Thoracic aorta (tissue), 2 donors: ENCODE results near the gene VTCN1. TPM values are rescaled to one million over a fixed set of nuclear protein-coding genes. Genes with fewer than 3 reads are reported as not detected.

Experiments used
- ATAC-seq: fragments of 150-250 bp; one replicate; pipeline ENCODE4 v1.8.0; 2017; ENCODE audit warnings: low read depth; ENCODE audit not compliant: insufficient number of reproducible peaks, low FRiP score
- DNase-seq: peaks from one replicate; pipeline ENCODE4 v3.0.0-alpha.2; 2020; ENCODE audit warnings: low spot score
- H3K27ac ChIP-seq, 2 donors: fragments of 200-600 bp; sonication (generic); 1 replicate in 1 of 2; 2 replicates in 1 of 2; pipeline ENCODE4 v1.5.1; 2016; ENCODE audit warnings: mild to moderate bottlenecking in 2 of 2, moderate library complexity in 2 of 2
- H3K27me3 ChIP-seq: fragments of 200-600 bp; sonication (generic); replicated peaks from 2 replicates; pipeline ENCODE4 v1.6.0; 2016; ENCODE audit warnings: mild to moderate bottlenecking; ENCODE audit not compliant: insufficient read depth
- H3K36me3 ChIP-seq: fragments of 200-600 bp; sonication (generic); one replicate; pipeline ENCODE4 v1.5.1; 2016
- H3K4me1 ChIP-seq, 2 donors: fragments of 200-600 bp; sonication (generic); 1 replicate in 1 of 2; 2 replicates in 1 of 2; pipeline versions ENCODE4 v1.5.1 to v1.6.0; 2016; ENCODE audit warnings: low read depth in 2 of 2, mild to moderate bottlenecking in 1 of 2; ENCODE audit not compliant: control insufficient read depth in 1 of 2
- H3K4me3 ChIP-seq: fragments of 200-600 bp; sonication (generic); 2 replicates; pipeline ENCODE4 v1.5.1; 2016; ENCODE audit warnings: mild to moderate bottlenecking
- H3K9me3 ChIP-seq: fragments of 200-600 bp; sonication (generic); 2 replicates; pipeline ENCODE4 v1.5.1; 2016
- CTCF ChIP-seq: fragments of 200-600 bp; sonication (generic); IDR thresholded peaks from one replicate; pipeline ENCODE4 v1.5.1; 2019; ENCODE audit warnings: antibody characterized with exemption
- total RNA-seq, 2 donors: library from RNA; depleted of rRNA; stranded (reverse); fragments of >200 nt; gene quantifications; one replicate each; pipeline versions ENCODE4 v1.1.0 to v1.2.3, GENCODE V29; 2016

The VTCN1 gene
- total RNA-seq, 2 donors from 2014 or later: not detected

- no peak overlapping the region for H3K4me3 ChIP-seq
- H3K4me1 ChIP-seq: no peaks in the 10 kb centered on the region
- no peak for ATAC-seq
- TF ChIP-seq CTCF: no peak
- H3K9me3 ChIP-seq: no peaks in the 10 kb centered on the region
- H3K27ac ChIP-seq: no peak overlapping the region
- no peaks in the 10 kb centered on the region for H3K27me3 ChIP-seq
- no peak for DNase-seq
- H3K36me3 ChIP-seq: no peaks in the 10 kb centered on the region
These were observed 32.0 kb downstream of the VTCN1 start for GRCh38 chr1:117178756-117179155.

GRCh38 chr1:117177376-117177775 lies 33.4 kb downstream of the VTCN1 start:
- Histone ChIP-seq H3K4me1 (no peaks in the 10 kb centered on the region), H3K9me3 (no peaks in the 10 kb centered on the region), H3K27ac (no peak overlapping the region), H3K36me3 (no peaks in the 10 kb centered on the region), H3K4me3 (no peak overlapping the region), H3K27me3 (no peaks in the 10 kb centered on the region)
- ATAC-seq (no peak), DNase-seq (no peak)
- TF ChIP-seq CTCF: no peak

- no peak for TF ChIP-seq CTCF
- Histone ChIP-seq H3K4me3 (no peak overlapping the region), H3K36me3 (no peaks in the 10 kb centered on the region), H3K9me3 (no peaks in the 10 kb centered on the region), H3K27me3 (no peaks in the 10 kb centered on the region), H3K4me1 (no peaks in the 10 kb centered on the region), H3K27ac (no peak overlapping the region)
- ATAC-seq (no peak), DNase-seq (no peak)
These were observed 34.1 kb downstream of the VTCN1 start for GRCh38 chr1:117176579-117176978.

GRCh38 chr1:117174851-117175250 lies 35.9 kb downstream of the VTCN1 start:
- H3K36me3 ChIP-seq: no peaks in the 10 kb centered on the region
- no peak overlapping the region for H3K4me3 ChIP-seq
- ATAC-seq: no peak
- DNase-seq: no peak
- no peaks in the 10 kb centered on the region for H3K4me1 ChIP-seq
- H3K27me3 ChIP-seq: no peaks in the 10 kb centered on the region
- H3K27ac ChIP-seq: no peak overlapping the region
- no peak for TF ChIP-seq CTCF
- H3K9me3 ChIP-seq: no peaks in the 10 kb centered on the region

- DNase-seq (no peak), ATAC-seq (no peak)
- Histone ChIP-seq H3K4me3 (no peak overlapping the region), H3K27ac (no peak overlapping the region), H3K36me3 (no peaks in the 10 kb centered on the region), H3K27me3 (no peaks in the 10 kb centered on the region), H3K9me3 (no peaks in the 10 kb centered on the region), H3K4me1 (no peaks in the 10 kb centered on the region)
- TF ChIP-seq CTCF: no peak
These were observed 37.0 kb downstream of the VTCN1 start for GRCh38 chr1:117173691-117174090.
